GM21526 (cell line): Measurements from ENCODE around the gene SEC14L1.
A peak's percentile ranks its signal among the peaks of the same experiment; 100 is the strongest.

Experiments used
- ATAC-seq: cut with Tn5 transposase; IDR thresholded peaks from one replicate; pipeline ENCODE4 v1.9.1; 2021; ENCODE audit warnings: moderate library complexity; ENCODE audit not compliant: unreplicated experiment, low FRiP score

The SEC14L1 gene

GRCh38 chr17:77210946-77211541 is 70.3 kb downstream of the SEC14L1 start:
- ATAC-seq = no peak

DNA sequence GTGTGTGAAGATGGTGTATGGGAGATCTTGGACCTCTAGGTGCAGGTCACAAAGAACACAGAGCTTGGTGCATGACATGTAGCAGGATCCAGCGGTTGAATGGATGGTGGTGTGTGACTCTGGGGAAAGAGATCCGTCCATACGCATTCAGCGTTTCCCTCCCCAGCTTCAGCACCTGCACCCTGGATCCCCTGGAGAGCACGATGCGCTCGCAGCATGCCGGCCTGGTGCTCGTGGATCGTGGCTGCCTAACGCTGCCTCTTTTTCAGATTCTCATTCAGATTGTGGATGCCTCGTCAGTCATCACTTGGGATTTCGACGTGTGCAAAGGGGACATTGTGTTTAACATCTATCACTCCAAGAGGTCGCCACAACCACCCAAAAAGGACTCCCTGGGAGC is 70.9 kb downstream of the SEC14L1 start:
- no peak for ATAC-seq

GRCh38 chr17:77212081-77212832 is 71.5 kb downstream of the SEC14L1 start:
- peak; percentile 83 for ATAC-seq

DNA sequence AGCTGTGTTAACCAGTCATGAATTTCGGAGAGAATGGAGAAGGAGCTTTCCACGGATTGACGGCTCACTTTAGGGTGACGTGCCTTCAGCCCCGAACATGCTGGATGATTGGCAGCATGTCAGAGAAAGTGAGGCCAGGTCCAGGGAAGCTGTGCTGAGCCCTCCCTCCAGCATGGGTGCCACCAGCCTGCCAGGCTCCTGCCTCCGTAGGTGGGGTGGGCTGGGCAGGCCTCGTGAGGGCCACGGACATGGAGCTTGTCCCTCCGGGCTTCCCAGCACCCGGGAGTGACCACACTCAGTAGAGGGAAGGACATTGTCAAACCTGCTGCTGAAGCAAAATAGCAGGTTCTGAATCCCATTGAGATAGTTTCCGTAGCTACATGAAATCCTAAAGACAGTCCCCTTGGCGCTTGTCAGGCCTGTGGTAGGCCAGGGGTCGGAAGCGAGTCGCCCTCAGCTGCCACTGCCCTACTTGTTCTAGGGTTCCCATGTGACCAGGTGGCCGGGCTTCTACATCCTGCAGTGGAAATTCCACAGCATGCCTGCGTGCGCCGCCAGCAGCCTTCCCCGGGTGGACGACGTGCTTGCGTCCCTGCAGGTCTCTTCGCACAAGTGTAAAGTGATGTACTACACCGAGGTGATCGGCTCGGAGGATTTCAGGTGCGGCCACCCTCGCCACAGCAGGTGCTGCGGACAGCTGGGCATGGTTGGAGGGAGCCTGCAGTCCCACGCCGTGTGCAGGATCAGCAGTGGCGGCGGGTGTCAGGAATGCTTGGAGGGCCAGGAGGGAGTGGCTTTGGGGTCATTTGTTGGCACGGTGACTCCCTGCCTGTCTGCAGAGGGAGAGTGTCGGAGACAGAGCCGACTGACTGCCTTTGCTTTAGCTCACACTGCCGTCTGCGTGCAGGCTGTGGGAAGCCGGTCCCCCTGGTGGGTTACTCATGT is 72.3 kb downstream of the SEC14L1 start:
- ATAC-seq = peak; percentile 22

- ATAC-seq = no peak
Measured at GRCh38 chr17:77213778-77214132, 73.0 kb downstream of the SEC14L1 start.

DNA sequence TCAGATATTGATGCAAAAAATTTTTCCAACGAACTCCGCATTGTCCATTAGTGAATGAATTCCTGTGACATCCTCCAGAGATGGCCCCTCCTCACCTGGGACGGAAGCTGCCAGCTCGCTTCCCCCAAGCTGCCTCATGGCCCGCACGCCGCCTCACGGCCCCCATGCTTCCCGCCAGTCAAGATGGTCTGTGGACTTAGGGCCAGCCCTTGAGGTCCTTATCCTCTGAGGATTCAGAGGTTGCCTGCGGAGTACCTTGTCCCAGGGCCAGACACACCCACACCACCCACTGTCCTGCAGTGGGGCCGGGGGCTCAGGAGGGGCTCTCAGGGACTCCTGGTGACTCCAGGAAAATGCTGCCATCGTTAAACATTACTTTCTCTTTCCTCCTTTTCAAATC is 73.6 kb downstream of the SEC14L1 start:
- ATAC-seq = no peak

DNA sequence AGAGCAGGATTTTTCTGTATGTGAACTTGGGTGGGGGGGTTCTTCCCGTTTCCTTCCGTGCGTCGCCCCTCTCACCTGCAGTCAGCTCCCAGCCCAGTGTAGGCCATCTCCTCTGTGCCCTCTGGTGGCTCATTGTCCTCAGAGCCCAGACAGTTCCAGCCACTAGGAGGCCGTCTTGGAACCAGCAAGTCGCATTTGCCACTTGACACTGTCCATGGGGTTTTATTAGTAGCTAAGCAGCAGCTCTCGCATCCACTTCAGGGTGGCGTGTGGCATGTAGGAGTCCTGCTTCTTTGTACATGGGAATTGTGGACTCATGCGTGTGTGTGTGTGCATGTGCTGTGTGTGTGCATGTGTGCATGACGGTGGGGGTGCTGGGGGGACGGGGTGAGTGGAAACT is 74.0 kb downstream of the SEC14L1 start:
- no peak for ATAC-seq

- ATAC-seq = no peak
Measured at GRCh38 chr17:77215281-77215680, 74.5 kb downstream of the SEC14L1 start.

- no peak for ATAC-seq
Measured at GRCh38 chr17:77216486-77216885, 75.7 kb downstream of the SEC14L1 start.

DNA sequence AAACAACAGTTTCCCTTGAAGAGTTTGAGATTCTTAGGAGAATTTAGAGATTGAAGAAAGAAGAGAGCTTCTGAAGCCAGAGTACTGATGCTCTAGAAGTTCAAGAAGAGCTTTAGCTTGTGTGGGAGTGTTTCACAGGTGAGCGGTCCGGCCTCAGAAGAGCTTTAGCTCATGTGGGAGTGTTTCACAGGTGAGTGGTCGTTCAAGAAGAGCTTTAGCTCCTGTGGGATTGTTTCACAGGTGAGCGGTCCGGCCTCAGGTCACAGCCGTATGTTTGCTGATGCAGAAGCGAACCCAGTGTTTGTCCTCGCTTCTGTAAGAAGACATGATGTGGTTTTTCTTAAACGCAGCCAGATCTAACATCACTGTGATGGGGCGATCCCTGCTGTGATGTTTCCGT is 76.4 kb downstream of the SEC14L1 start:
- ATAC-seq = no peak

DNA sequence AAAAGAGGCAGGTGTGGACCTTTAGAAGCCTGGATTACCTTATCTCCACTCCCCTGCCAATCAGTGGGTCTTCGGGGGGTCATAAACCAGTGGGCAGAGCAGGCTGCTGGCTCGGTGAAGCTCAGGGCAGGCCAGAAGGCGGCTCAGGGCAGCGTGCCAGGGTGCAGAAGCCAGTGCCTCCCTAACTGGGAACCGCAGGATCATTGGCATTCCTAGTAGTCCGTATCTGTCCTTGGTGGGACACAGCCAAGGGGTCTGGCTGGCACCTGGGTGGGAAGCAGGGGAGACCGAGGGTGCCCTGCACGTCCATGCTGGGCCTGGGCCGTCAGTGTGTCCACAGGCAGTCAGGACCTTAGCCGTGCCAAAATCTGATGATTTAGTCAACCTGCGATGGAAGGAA is 76.8 kb downstream of the SEC14L1 start:
- ATAC-seq = no peak

GRCh38 chr17:77218902-77219301 is 78.1 kb downstream of the SEC14L1 start:
- no peak for ATAC-seq

DNA sequence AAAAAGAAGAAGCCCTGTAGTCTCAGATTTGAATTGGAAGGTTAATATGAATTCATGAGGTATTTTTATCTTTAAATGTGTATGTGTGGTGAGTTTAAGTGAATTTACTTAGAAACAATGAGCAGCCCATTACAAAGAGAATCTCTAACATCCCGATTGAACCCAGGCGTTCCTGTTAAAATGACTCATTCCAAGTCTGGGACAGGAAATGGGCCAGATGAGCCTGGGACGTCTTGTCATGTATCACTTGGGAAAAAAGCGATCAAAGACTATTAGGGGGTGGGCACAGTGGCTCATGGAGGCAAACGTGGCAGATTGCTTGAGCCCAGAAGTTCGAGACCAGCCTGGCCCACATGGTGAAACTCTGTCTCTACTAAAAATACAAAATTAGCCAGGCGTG is 81.6 kb downstream of the SEC14L1 start:
- ATAC-seq = no peak

DNA sequence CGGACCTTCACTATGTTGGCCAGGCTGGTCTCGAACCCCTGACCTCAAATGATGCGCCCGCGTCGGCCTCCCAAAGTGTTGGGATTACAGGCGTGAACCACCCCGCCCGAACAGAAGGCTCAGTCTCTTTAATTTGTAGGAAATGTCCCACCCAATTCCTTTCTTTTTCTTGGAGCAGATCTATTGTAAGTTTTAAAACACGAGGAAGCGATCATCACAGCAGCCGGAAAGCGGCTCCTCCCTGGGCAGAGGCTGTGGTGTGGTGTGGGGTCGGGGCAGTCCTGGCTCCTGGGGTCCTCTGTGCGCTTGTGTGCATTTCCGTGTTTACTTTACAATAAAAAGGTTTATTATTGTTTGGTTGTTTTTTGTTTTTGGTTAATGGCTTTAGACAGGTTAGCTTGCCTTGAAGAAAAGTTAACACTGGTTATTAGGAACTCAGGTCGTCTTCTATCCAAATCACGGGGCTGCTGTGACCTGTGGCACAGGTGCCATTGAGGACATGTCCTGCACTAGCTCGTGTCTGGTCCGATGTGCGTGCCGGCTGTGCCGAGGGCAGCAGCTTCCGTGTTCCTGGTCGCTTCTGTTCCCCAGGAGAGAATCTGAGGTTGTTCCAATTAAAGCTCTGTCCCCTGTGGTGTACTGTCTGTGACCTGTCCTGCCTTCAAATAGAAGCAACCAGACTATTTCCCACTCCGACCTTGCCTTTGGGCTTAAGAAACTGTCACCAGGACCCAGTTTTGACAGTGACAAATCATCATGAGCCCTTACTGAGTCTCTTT is 83.1 kb downstream of the SEC14L1 start:
- ATAC-seq = no peak

DNA sequence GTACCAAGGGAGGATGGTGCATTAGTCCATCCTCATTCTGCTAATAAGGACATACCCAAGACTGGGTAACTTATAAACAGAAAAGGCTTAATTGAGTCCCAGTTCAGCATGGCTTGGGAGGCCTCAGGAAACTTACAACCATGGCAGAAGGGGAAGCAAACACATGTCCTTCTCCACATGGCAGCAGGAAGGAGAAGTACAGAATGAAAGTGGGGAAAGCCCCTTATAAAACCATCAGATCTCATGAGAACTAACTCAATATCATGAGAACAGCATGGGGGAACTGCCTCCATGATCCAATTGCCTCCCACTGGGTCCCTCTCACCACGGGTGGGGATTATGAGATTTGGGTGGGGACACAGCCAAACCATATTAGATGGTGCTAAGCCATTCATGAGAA is 84.5 kb downstream of the SEC14L1 start:
- ATAC-seq = no peak

GRCh38 chr17:77227461-77228240 is 86.9 kb downstream of the SEC14L1 start:
- no peak for ATAC-seq

DNA sequence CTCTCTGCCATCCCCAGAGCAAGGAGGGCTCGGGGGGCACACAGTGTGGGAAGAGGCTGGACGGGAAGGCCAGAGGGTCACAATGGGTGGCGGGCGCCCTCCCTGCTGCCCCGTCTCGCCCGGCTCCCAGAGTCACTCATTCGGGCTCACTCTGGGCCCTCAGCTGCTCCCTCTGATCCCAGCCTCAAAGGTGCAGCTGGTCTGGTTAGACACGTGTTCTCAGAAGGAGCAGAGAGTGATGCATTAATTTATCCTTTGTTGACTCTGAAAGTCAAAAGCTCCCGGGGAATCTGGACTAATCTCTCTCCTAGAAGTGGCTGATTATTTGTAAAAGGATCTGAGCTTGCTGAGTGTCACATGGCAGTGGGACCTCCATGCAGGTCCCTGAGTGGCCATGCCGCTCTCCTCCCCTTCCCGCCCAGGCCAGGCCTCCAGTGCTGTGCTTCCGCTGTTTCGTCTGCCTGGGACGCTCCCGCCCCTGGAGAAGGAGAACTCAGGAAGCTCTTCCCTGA is 87.5 kb downstream of the SEC14L1 start:
- no peak for ATAC-seq

GRCh38 chr17:77228816-77229215 is 88.0 kb downstream of the SEC14L1 start:
- ATAC-seq = no peak

GRCh38 chr17:77229786-77230435 is 89.1 kb downstream of the SEC14L1 start:
- ATAC-seq = no peak
